HG03159 (cell line): ENCODE measurements around the gene NFASC.

Source experiments
- ATAC-seq: cut with Tn5 transposase; IDR thresholded peaks from one replicate; pipeline ENCODE4 v1.9.1; 2021; ENCODE audit warnings: mild to moderate bottlenecking, moderate library complexity; ENCODE audit not compliant: unreplicated experiment

NFASC gene

GRCh38 chr1:204870160-204870912 is at the start of gene NFASC:
NFASC (plus strand) TSS chr1:204870862; CDS start chr1:204944316, 73,454 bp downstream.
- no peak for ATAC-seq

- ATAC-seq = no peak
Observed at GRCh38 chr1:204821476-204821875, 49.2 kb upstream of the NFASC start.

- ATAC-seq = no peak
Observed at GRCh38 chr1:204821924-204822323, 48.7 kb upstream of the NFASC start.

- ATAC-seq = no peak
Observed at GRCh38 chr1:204826970-204827369, 43.7 kb upstream of the NFASC start.

- no peak for ATAC-seq
Observed at GRCh38 chr1:204828352-204828850, 42.3 kb upstream of the NFASC start.

GRCh38 chr1:204829133-204829825 is 41.4 kb upstream of the NFASC start:
- no peak for ATAC-seq

GRCh38 chr1:204830747-204831146 is 39.9 kb upstream of the NFASC start:
- ATAC-seq = no peak

- ATAC-seq = no peak
Observed at GRCh38 chr1:204831186-204831585, 39.5 kb upstream of the NFASC start.

GRCh38 chr1:204834336-204834735 is 36.3 kb upstream of the NFASC start:
- no peak for ATAC-seq

GRCh38 chr1:204834752-204835151 is 35.9 kb upstream of the NFASC start:
- no peak for ATAC-seq

- no peak for ATAC-seq
Observed at GRCh38 chr1:204835737-204836136, 34.9 kb upstream of the NFASC start.

GRCh38 chr1:204836856-204837255 is 33.8 kb upstream of the NFASC start:
- no peak for ATAC-seq

GRCh38 chr1:204837440-204838084 is 33.1 kb upstream of the NFASC start:
- ATAC-seq = no peak

GRCh38 chr1:204841316-204841715 is 29.3 kb upstream of the NFASC start:
- no peak for ATAC-seq

- no peak for ATAC-seq
Observed at GRCh38 chr1:204841798-204842197, 28.9 kb upstream of the NFASC start.

- no peak for ATAC-seq
Observed at GRCh38 chr1:204842369-204842768, 28.3 kb upstream of the NFASC start.

GRCh38 chr1:204842892-204843291 is 27.8 kb upstream of the NFASC start:
- no peak for ATAC-seq

- ATAC-seq = no peak
Observed at GRCh38 chr1:204846546-204846945, 24.1 kb upstream of the NFASC start.

- no peak for ATAC-seq
Observed at GRCh38 chr1:204848579-204848978, 22.1 kb upstream of the NFASC start.

GRCh38 chr1:204852854-204853253 is 17.8 kb upstream of the NFASC start:
- no peak for ATAC-seq

- no peak for ATAC-seq
Observed at GRCh38 chr1:204853436-204853835, 17.2 kb upstream of the NFASC start.

GRCh38 chr1:204854286-204854685 is 16.4 kb upstream of the NFASC start:
- ATAC-seq = no peak
